IMR-90 (cell line): Measurements from ENCODE around the gene DCC. TPM values are rescaled to one million over a fixed set of nuclear protein-coding genes. Genes with fewer than 3 reads are reported as not detected.

Experiments
- ATAC-seq: fragments of 200-7000 bp; cut with Tn5 transposase; 2 replicates; pipeline ENCODE4 v1.9.1; 2020; ENCODE audit warnings: low read depth, mild to moderate bottlenecking, moderate library complexity
- BruUV-seq: library from RNA; stranded (reverse); fragments of 400-500 nt; replicated peaks from 2 replicates; lab custom pipeline; 2021; lab: Mats Ljungman, UMichigan
- CTCF ChIA-PET: fragments of 300-600 bp; formaldehyde crosslinking; extraction: SDS; loops from one replicate; lab custom pipeline; 2021; ENCODE audit warnings: antibody characterized with exemption; lab: Yijun Ruan, JAX
- POLR2A ChIA-PET: fragments of 300-600 bp; sonication (Branson Sonifier 250); formaldehyde crosslinking; loops from one replicate; lab custom pipeline; 2022; ENCODE audit warnings: antibody characterized with exemption; ENCODE audit not compliant: unreplicated experiment; lab: Charles Lee
- DNase-seq: peaks from one replicate; pipeline ENCODE4 v3.0.0; 2013
- H2AFZ ChIP-seq: replicated peaks from 2 replicates; pipeline ENCODE3; 2013; ENCODE audit warnings: low read length, mild to moderate bottlenecking; ENCODE audit not compliant: poor library complexity
- H2AK5ac ChIP-seq: 2 replicates; pipeline ENCODE4 v1.6.1; 2013; ENCODE audit warnings: low read depth, low read length, inconsistent platforms
- H2AK9ac ChIP-seq: replicated peaks from 2 replicates; pipeline ENCODE3; 2013; ENCODE audit warnings: mild to moderate bottlenecking, low read depth, low read length, moderate library complexity; ENCODE audit not compliant: poor library complexity
- H2BK120ac ChIP-seq: 2 replicates; pipeline ENCODE4 v1.6.1; 2013; ENCODE audit warnings: low read depth, low read length, inconsistent platforms
- H2BK15ac ChIP-seq: 3 replicates; pipeline ENCODE4 v1.6.1; 2013; ENCODE audit warnings: low read depth, low read length, inconsistent platforms
- H2BK20ac ChIP-seq: 2 replicates; pipeline ENCODE4 v1.6.1; 2013; ENCODE audit warnings: low read depth, mild to moderate bottlenecking, inconsistent platforms, low read length, moderate library complexity
- H2BK5ac ChIP-seq: 2 replicates; pipeline ENCODE4 v1.6.1; 2013; ENCODE audit warnings: mild to moderate bottlenecking, low read depth, low read length, inconsistent platforms; ENCODE audit not compliant: poor library complexity, severe bottlenecking
- H3K14ac ChIP-seq: replicated peaks from 2 replicates; pipeline ENCODE4 v1.6.1; 2013; ENCODE audit warnings: low read depth, low read length, inconsistent platforms
- H3K18ac ChIP-seq: 2 replicates; pipeline ENCODE4 v1.6.1; 2013; ENCODE audit warnings: low read depth, low read length, control low read depth
- H3K23ac ChIP-seq: 2 replicates; pipeline ENCODE4 v1.6.1; 2013; ENCODE audit warnings: low read depth, low read length, inconsistent platforms
- H3K27ac ChIP-seq: 2 replicates; pipeline ENCODE4 v1.5.1; 2013; ENCODE audit warnings: mild to moderate bottlenecking, control low read depth, low read length; ENCODE audit not compliant: insufficient read depth
- H3K27me3 ChIP-seq: 2 replicates; pipeline ENCODE4 v1.6.1; 2013; ENCODE audit warnings: low read length; ENCODE audit not compliant: control insufficient read depth, insufficient read depth
- H3K36me3 ChIP-seq: 2 replicates; pipeline ENCODE4 v1.6.1; 2013; ENCODE audit warnings: low read length, mixed read lengths; ENCODE audit not compliant: control insufficient read depth, insufficient read depth
- H3K4ac ChIP-seq: 2 replicates; pipeline ENCODE4 v1.6.1; 2013; ENCODE audit warnings: low read depth, low read length, inconsistent platforms
- H3K4me1 ChIP-seq: 2 replicates; pipeline ENCODE4 v1.6.1; 2013; ENCODE audit warnings: low read length, mixed read lengths; ENCODE audit not compliant: control insufficient read depth, insufficient read depth
- H3K4me2 ChIP-seq: 2 replicates; pipeline ENCODE4 v1.6.1; 2013; ENCODE audit warnings: low read depth, mild to moderate bottlenecking, control low read depth, low read length, moderate library complexity
- H3K4me3 ChIP-seq: 2 replicates; pipeline ENCODE4 v1.5.1; 2013; ENCODE audit warnings: low read depth, mild to moderate bottlenecking, control low read depth, low read length, moderate library complexity; ENCODE audit not compliant: insufficient read depth
- H3K56ac ChIP-seq: 2 replicates; pipeline ENCODE4 v1.6.1; 2013; ENCODE audit warnings: low read length, inconsistent platforms; ENCODE audit not compliant: insufficient read depth; ENCODE audit errors: extremely low read depth
- H3K79me1 ChIP-seq, 2 experiments: 2 replicates each; pipeline ENCODE4 v1.6.1; 2013; ENCODE audit warnings: low read length in 2 of 2, inconsistent platforms in 1 of 2, low read depth in 1 of 2
- H3K9ac ChIP-seq: 2 replicates; pipeline ENCODE4 v1.6.1; 2013; ENCODE audit warnings: low read depth, low read length, control low read depth
- H3K9me1 ChIP-seq: 2 replicates; pipeline ENCODE4 v1.6.1; 2013; ENCODE audit warnings: low read length, inconsistent platforms; ENCODE audit not compliant: insufficient read depth
- H3K9me3 ChIP-seq: 2 replicates; pipeline ENCODE4 v1.6.1; 2013; ENCODE audit warnings: low read length; ENCODE audit not compliant: control insufficient read depth, insufficient read depth
- H4K20me1 ChIP-seq: 2 replicates; pipeline ENCODE4 v1.6.1; 2013; ENCODE audit warnings: low read length, inconsistent platforms; ENCODE audit not compliant: insufficient read depth
- H4K5ac ChIP-seq: 2 replicates; pipeline ENCODE4 v1.6.1; 2013; ENCODE audit warnings: mild to moderate bottlenecking, low read depth, low read length, control low read depth
- H4K8ac ChIP-seq, 2 experiments: 2 replicates each; pipeline ENCODE4 v1.6.1; 2013; ENCODE audit warnings: low read depth in 2 of 2, low read length in 2 of 2, control low read depth in 1 of 2, inconsistent platforms in 1 of 2
- H4K91ac ChIP-seq: 2 replicates; pipeline ENCODE4 v1.6.1; 2013; ENCODE audit warnings: low read depth, low read length, inconsistent platforms; ENCODE audit not compliant: insufficient read depth
- BHLHE40 ChIP-seq: fragments of 150-350 bp; IDR thresholded peaks from 2 replicates; pipeline ENCODE4 v1.6.1; 2016; ENCODE audit warnings: mild to moderate bottlenecking, low read depth, low read length
- CEBPB ChIP-seq: IDR thresholded peaks from 2 replicates; pipeline ENCODE4 v1.6.1; 2012; ENCODE audit warnings: low read depth, low read length, improper control_type of control experiment
- CHD1 ChIP-seq: IDR thresholded peaks from 2 replicates; pipeline ENCODE4 v1.6.1; 2012; ENCODE audit warnings: low read depth, low read length, improper control_type of control experiment
- FOS ChIP-seq: fragments of 150-350 bp; IDR thresholded peaks from 2 replicates; pipeline ENCODE4 v1.6.1; 2016; ENCODE audit warnings: low read depth, low read length
- MAZ ChIP-seq: IDR thresholded peaks from 2 replicates; pipeline ENCODE4 v1.6.1; 2012; ENCODE audit warnings: low read depth, mild to moderate bottlenecking, low read length, improper control_type of control experiment, moderate library complexity, borderline replicate concordance
- NFE2L2 ChIP-seq: fragments of 150-350 bp; IDR thresholded peaks from 2 replicates; pipeline ENCODE4 v1.6.1; 2016; ENCODE audit warnings: low read depth, mild to moderate bottlenecking, low read length
- SMC3 ChIP-seq: fragments of 150-350 bp; IDR thresholded peaks from 2 replicates; pipeline ENCODE4 v1.6.1; 2016; ENCODE audit warnings: low read depth, mild to moderate bottlenecking, antibody characterized with exemption, low read length, moderate library complexity
- WGBS, 2 experiments: methylation state at CpG; one replicate each; pipeline versions ENCODE4 v1.1.5 to v1.1.7; 2013; ENCODE audit warnings: missing lambda C conversion rate in 2 of 2; ENCODE audit not compliant: insufficient read length in 1 of 2; ENCODE audit errors: extremely low coverage in 2 of 2; 5-methylcytosine and 5-hydroxymethylcytosine counted together
- dilution Hi-C: fragments of 300-500 bp; cut with HindIII; formaldehyde crosslinking; loops from one replicate; pipeline ENCODE4 v1.14.3; 2018; ENCODE audit warnings: low sequenced_read_pairs; ENCODE audit not compliant: unreplicated experiment
- in situ Hi-C: fragments of 300-500 bp; cut with MboI; formaldehyde crosslinking; loops from 3 replicates; pipeline ENCODE4 v1.14.3; 2019; ENCODE audit warnings: low sequenced_read_pairs, inconsistent platforms, mixed read lengths
- intact Hi-C: fragments of 100-400 bp; cut with micrococcal nuclease; formaldehyde crosslinking; loops from 2 replicates; pipeline ENCODE4 v1.10.0; 2022
- polyA plus RNA-seq, 3 experiments: library from polyadenylated mRNA; depleted of rRNA; stranded (reverse); fragments of >200 nt; gene quantifications; 2 replicates each; pipeline ENCODE4 v1.2.3, GENCODE V29; 2012; ENCODE audit warnings: low replicate concordance in 1 of 3
- total RNA-seq: library from RNA; depleted of rRNA; stranded (reverse); fragments of >200 nt; gene quantifications from 2 replicates; pipeline ENCODE4 v1.2.3, GENCODE V29; 2012
- TF ChIP-seq, protein P1 (sequence below): conservative IDR thresholded peaks from 2 replicates; pipeline ENCODE4 v1.5.1; 2012; ENCODE audit warnings: mild to moderate bottlenecking, low read depth, low read length, improper control_type of control experiment
- TF ChIP-seq, protein P2 (sequence below): fragments of 150-350 bp; IDR thresholded peaks from 2 replicates; pipeline ENCODE4 v1.6.1; 2017; ENCODE audit warnings: mild to moderate bottlenecking, antibody characterized with exemption, low read length, low read depth

DCC gene
- total and polyA plus RNA-seq, 2 of the 4 experiments (the other 2 are of a cell fraction) = 0.31 to 0.54 TPM

DNA sequence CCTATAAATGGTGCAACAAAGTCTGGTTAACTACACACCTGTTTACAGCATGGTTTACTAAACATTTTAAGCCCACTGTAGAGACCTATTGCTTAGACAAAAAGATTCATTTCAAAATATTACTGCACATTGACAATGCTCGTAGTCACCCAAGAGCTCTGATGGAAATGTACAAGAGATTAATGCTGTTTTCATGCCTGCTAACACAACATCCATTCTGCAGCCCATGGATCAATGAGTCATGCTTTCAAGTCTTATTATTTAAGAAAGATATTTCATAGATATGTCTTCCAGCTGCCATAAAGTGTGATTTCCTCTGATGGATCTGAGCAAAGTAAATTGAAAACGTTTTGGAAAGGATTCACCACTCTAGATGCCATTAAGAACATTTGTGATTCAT lies 1103.3 kb downstream of the DCC start:
- Histone ChIP-seq H2BK120ac (no peak overlapping the region), H2BK15ac (no peak overlapping the region), H4K91ac (no peak overlapping the region), H3K27me3 (no peaks in the 10 kb centered on the region), H2BK20ac (no peak overlapping the region), H3K23ac (no peak overlapping the region), H3K79me1 (no peaks in the 10 kb centered on the region), H3K14ac (no peak overlapping the region), H3K27ac (no peak overlapping the region), H3K4me3 (no peak overlapping the region), H4K5ac (no peak overlapping the region), H2BK5ac (no peak overlapping the region), H2AFZ (no peak overlapping the region), H2AK5ac (no peak overlapping the region), H2AK9ac (no peak overlapping the region), H3K4ac (no peak overlapping the region), H3K9me1 (no peaks in the 10 kb centered on the region), H4K20me1 (no peaks in the 10 kb centered on the region), H4K8ac (no peak overlapping the region), H3K18ac (no peak overlapping the region), H3K36me3 (no peaks in the 10 kb centered on the region), H3K9me3 (0 out of 2 replicates have a peak, but pooled peaks cover 2% of the 10 kb centered on the region), H3K9ac (no peak overlapping the region), H3K4me2 (no peak overlapping the region), H3K4me1 (no peaks in the 10 kb centered on the region), H3K56ac (no peak overlapping the region)
- POLR2A ChIA-PET = no interaction called here
- CTCF ChIA-PET = no interaction called here
- DNase-seq = no peak
- BruUV-seq = no TSS peak
- ATAC-seq = no peak
- dilution Hi-C loops (no loop called here), in situ Hi-C loops (no loop called here), intact Hi-C loops (no loop called here)
- 0% methylated on average over 1 of the region's 2 CpGs; no CpG with 5 or more reads in 1 of the 2 experiments for WGBS, 2 experiments
- TF ChIP-seq FOS = no peak
- TF ChIP-seq NFE2L2 = no peak
- no peak for TF ChIP-seq BHLHE40
- TF ChIP-seq, protein P1, sequence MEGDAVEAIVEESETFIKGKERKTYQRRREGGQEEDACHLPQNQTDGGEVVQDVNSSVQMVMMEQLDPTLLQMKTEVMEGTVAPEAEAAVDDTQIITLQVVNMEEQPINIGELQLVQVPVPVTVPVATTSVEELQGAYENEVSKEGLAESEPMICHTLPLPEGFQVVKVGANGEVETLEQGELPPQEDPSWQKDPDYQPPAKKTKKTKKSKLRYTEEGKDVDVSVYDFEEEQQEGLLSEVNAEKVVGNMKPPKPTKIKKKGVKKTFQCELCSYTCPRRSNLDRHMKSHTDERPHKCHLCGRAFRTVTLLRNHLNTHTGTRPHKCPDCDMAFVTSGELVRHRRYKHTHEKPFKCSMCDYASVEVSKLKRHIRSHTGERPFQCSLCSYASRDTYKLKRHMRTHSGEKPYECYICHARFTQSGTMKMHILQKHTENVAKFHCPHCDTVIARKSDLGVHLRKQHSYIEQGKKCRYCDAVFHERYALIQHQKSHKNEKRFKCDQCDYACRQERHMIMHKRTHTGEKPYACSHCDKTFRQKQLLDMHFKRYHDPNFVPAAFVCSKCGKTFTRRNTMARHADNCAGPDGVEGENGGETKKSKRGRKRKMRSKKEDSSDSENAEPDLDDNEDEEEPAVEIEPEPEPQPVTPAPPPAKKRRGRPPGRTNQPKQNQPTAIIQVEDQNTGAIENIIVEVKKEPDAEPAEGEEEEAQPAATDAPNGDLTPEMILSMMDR = no peak
- TF ChIP-seq CHD1 = no peak
- TF ChIP-seq, protein P2, sequence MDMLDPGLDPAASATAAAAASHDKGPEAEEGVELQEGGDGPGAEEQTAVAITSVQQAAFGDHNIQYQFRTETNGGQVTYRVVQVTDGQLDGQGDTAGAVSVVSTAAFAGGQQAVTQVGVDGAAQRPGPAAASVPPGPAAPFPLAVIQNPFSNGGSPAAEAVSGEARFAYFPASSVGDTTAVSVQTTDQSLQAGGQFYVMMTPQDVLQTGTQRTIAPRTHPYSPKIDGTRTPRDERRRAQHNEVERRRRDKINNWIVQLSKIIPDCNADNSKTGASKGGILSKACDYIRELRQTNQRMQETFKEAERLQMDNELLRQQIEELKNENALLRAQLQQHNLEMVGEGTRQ = no peak
- no peak for TF ChIP-seq SMC3
- TF ChIP-seq CEBPB = no peak
- TF ChIP-seq MAZ = no peak
